ENCODE data around the gene KLHL17.

KLHL17 gene

GRCh38 chr1:960363-961131 is at the start of gene KLHL17:
TSS of gene KLHL17 (plus strand) at chr1:960584. CDS start at chr1:960694, 110 bp downstream.
- peak; percentile 91 for DNase-seq (ENCODE audit: low spot score)
- TF ChIP-seq CTCF (IDR thresholded peaks at IDR 0.05; ENCODE audit: borderline replicate concordance, control extremely low read depth, extremely low read depth, insufficient read depth, missing control alignments) = no peak
- in situ Hi-C loops (cut with MboI; ENCODE audit: low sequenced_read_pairs, unreplicated experiment) = loop anchor here (10.0 kb wide), 1 partner anchor 56 kb away; no protein-coding TSS in a partner anchor

- no peak for TF ChIP-seq CTCF (IDR thresholded peaks at IDR 0.05; ENCODE audit: borderline replicate concordance, control extremely low read depth, extremely low read depth, insufficient read depth, missing control alignments)
- DNase-seq (ENCODE audit: low spot score) = no peak
- in situ Hi-C loops (cut with MboI; ENCODE audit: low sequenced_read_pairs, unreplicated experiment) = no loop called here
Observed at GRCh38 chr1:910881-911721, 49.3 kb upstream of the KLHL17 start.

- DNase-seq (ENCODE audit: low spot score) = no peak
- in situ Hi-C loops (cut with MboI; ENCODE audit: low sequenced_read_pairs, unreplicated experiment) = no loop called here
- TF ChIP-seq CTCF (IDR thresholded peaks at IDR 0.05; ENCODE audit: borderline replicate concordance, control extremely low read depth, extremely low read depth, insufficient read depth, missing control alignments) = no peak
Observed at GRCh38 chr1:911875-912739, 48.3 kb upstream of the KLHL17 start.

- DNase-seq (ENCODE audit: low spot score) = no peak
- no peak for TF ChIP-seq CTCF (IDR thresholded peaks at IDR 0.05; ENCODE audit: borderline replicate concordance, control extremely low read depth, extremely low read depth, insufficient read depth, missing control alignments)
- in situ Hi-C loops (cut with MboI; ENCODE audit: low sequenced_read_pairs, unreplicated experiment) = no loop called here
Observed at GRCh38 chr1:912740-913301, 47.6 kb upstream of the KLHL17 start.

GRCh38 chr1:913491-914130 is 46.8 kb upstream of the KLHL17 start:
- no peak for DNase-seq (ENCODE audit: low spot score)
- TF ChIP-seq CTCF (IDR thresholded peaks at IDR 0.05; ENCODE audit: borderline replicate concordance, control extremely low read depth, extremely low read depth, insufficient read depth, missing control alignments) = no peak
- in situ Hi-C loops (cut with MboI; ENCODE audit: low sequenced_read_pairs, unreplicated experiment) = no loop called here
